Mesenchymal stem cell (in vitro differentiated cells and primary cell): Measurements from ENCODE around the gene SLC5A5.
A peak's percentile ranks its signal among the peaks of the same experiment; 100 is the strongest.

Experiments
- DNase-seq: peaks from one replicate; pipeline ENCODE4 v3.0.0-alpha.2; 2013
- H2AFZ ChIP-seq: one replicate; pipeline ENCODE4 v1.6.1; 2013; ENCODE audit warnings: low read depth, mild to moderate bottlenecking, control low read depth, inconsistent platforms, low read length, moderate library complexity
- H2AK5ac ChIP-seq: 2 replicates; pipeline ENCODE4 v1.6.1; 2013; ENCODE audit warnings: low read length, moderate library complexity, mild to moderate bottlenecking, inconsistent platforms; ENCODE audit not compliant: severe bottlenecking
- H2BK120ac ChIP-seq: one replicate; pipeline ENCODE4 v1.6.1; 2013; ENCODE audit warnings: low read depth, mild to moderate bottlenecking, inconsistent platforms, low read length, moderate library complexity
- H2BK12ac ChIP-seq, 2 experiments: one replicate each; pipeline ENCODE4 v1.6.1; 2013; ENCODE audit warnings: inconsistent platforms in 2 of 2, low read length in 2 of 2, mild to moderate bottlenecking in 2 of 2, moderate library complexity in 2 of 2, control low read depth in 1 of 2
- H2BK15ac ChIP-seq: one replicate; pipeline ENCODE4 v1.6.1; 2013; ENCODE audit warnings: mild to moderate bottlenecking, low read depth, inconsistent platforms; ENCODE audit not compliant: poor library complexity, severe bottlenecking
- H2BK5ac ChIP-seq: 2 replicates; pipeline ENCODE4 v1.6.1; 2013; ENCODE audit warnings: low read depth, mild to moderate bottlenecking, low read length, control low read depth, inconsistent platforms; ENCODE audit not compliant: poor library complexity, severe bottlenecking
- H3K14ac ChIP-seq, 2 experiments: one replicate each; pipeline ENCODE4 v1.6.1; 2013; ENCODE audit warnings: inconsistent platforms in 2 of 2, low read length in 2 of 2, control low read depth in 1 of 2, mild to moderate bottlenecking in 1 of 2, moderate library complexity in 1 of 2
- H3K18ac ChIP-seq, 2 experiments: one replicate each; pipeline ENCODE4 v1.6.1; 2013; ENCODE audit warnings: inconsistent platforms in 2 of 2, low read length in 2 of 2, control low read depth in 1 of 2, low read depth in 1 of 2, mild to moderate bottlenecking in 1 of 2
- H3K23ac ChIP-seq, 2 experiments: one replicate each; pipeline ENCODE4 v1.6.1; 2013; ENCODE audit warnings: inconsistent platforms in 2 of 2, low read length in 2 of 2, mild to moderate bottlenecking in 2 of 2, moderate library complexity in 2 of 2, control low read depth in 1 of 2
- H3K27ac ChIP-seq: 2 replicates; pipeline ENCODE4 v1.5.1; 2013; ENCODE audit warnings: mild to moderate bottlenecking, moderate library complexity, low read length, control low read depth, inconsistent platforms; ENCODE audit not compliant: poor library complexity, severe bottlenecking
- H3K27me3 ChIP-seq, 2 experiments: 2 replicates each; pipeline versions ENCODE4 v1.6.1 to v1.7.0; 2013; ENCODE audit warnings: low read length in 2 of 2, mild to moderate bottlenecking in 2 of 2, moderate library complexity in 2 of 2, control low read depth in 1 of 2, inconsistent platforms in 1 of 2; ENCODE audit not compliant: control insufficient read depth in 1 of 2, insufficient read depth in 1 of 2
- H3K36me3 ChIP-seq, 2 experiments: 2 replicates each; pipeline versions ENCODE4 v1.6.1 to v1.7.0; 2013; ENCODE audit warnings: low read length in 2 of 2, control low read depth in 1 of 2, inconsistent platforms in 1 of 2, low read depth in 1 of 2, mild to moderate bottlenecking in 1 of 2; ENCODE audit not compliant: insufficient read depth in 2 of 2, control insufficient read depth in 1 of 2
- H3K4ac ChIP-seq, 2 experiments: one replicate each; pipeline ENCODE4 v1.6.1; 2013; ENCODE audit warnings: inconsistent platforms in 2 of 2, low read length in 2 of 2, mild to moderate bottlenecking in 2 of 2, moderate library complexity in 2 of 2, control low read depth in 1 of 2, low read depth in 1 of 2
- H3K4me1 ChIP-seq: 2 replicates; pipeline ENCODE4 v1.6.1; 2013; ENCODE audit warnings: low read depth, low read length, control low read depth; ENCODE audit not compliant: control insufficient read depth, insufficient read depth
- H3K4me2 ChIP-seq: 2 replicates; pipeline ENCODE4 v1.6.1; 2013; ENCODE audit warnings: low read length, mild to moderate bottlenecking, inconsistent platforms; ENCODE audit not compliant: poor library complexity, severe bottlenecking
- H3K4me3 ChIP-seq, 2 experiments: 2 replicates each; pipeline versions ENCODE4 v1.5.1 to v1.7.0; 2013; ENCODE audit warnings: low read length in 2 of 2, mild to moderate bottlenecking in 2 of 2, control low read depth in 1 of 2, low read depth in 1 of 2; ENCODE audit not compliant: insufficient read depth in 1 of 2
- H3K79me1 ChIP-seq: replicated peaks from 2 replicates; pipeline ENCODE4 v1.6.1; 2013; ENCODE audit warnings: mild to moderate bottlenecking, control low read depth, low read length, inconsistent platforms; ENCODE audit not compliant: poor library complexity, severe bottlenecking
- H3K9ac ChIP-seq: 2 replicates; pipeline ENCODE4 v1.7.0; 2013; ENCODE audit warnings: mild to moderate bottlenecking, low read length, moderate library complexity
- H3K9me3 ChIP-seq: 2 replicates; pipeline ENCODE4 v1.7.0; 2013; ENCODE audit warnings: mild to moderate bottlenecking, low read length; ENCODE audit not compliant: control insufficient read depth
- H4K8ac ChIP-seq: one replicate; pipeline ENCODE4 v1.6.1; 2013; ENCODE audit warnings: inconsistent platforms, mild to moderate bottlenecking, low read length, moderate library complexity
- H4K91ac ChIP-seq: one replicate; pipeline ENCODE4 v1.6.1; 2013; ENCODE audit warnings: mild to moderate bottlenecking, low read length, inconsistent platforms
- WGBS: methylation state at CpG from one replicate; pipeline ENCODE4 v1.1.7; 2013; ENCODE audit warnings: mixed read lengths; 5-methylcytosine and 5-hydroxymethylcytosine counted together

SLC5A5 gene

DNA sequence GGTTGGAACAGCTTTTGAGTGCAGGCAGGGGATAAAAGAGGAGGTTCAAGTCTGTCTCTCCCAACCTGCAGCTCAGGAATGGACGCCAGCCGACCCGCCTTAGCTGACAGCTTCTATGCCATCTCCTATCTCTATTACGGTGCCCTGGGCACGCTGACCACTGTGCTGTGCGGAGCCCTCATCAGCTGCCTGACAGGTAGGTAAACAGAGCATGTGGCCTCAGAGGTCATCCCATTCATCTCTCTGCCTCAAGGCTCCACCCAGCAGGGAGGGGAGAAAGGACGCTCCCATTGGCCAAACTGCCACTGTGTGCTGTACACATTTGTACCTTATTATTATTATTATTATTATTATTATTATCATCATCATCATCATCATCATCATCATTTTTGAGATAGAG is 16.5 kb downstream of the SLC5A5 start:
- no peak overlapping the region for H3K9ac ChIP-seq
- H3K36me3 ChIP-seq, result no peaks in the 10 kb centered on the region
- H4K91ac ChIP-seq, result no peak overlapping the region
- H2BK120ac ChIP-seq, result no peak overlapping the region
- H4K8ac ChIP-seq, result no peak overlapping the region
- H3K14ac ChIP-seq, result no peak overlapping the region
- no peak overlapping the region for H3K18ac ChIP-seq
- H3K27ac ChIP-seq, result no peak overlapping the region
- no peak overlapping the region for H3K23ac ChIP-seq
- H3K4ac ChIP-seq, result no peak overlapping the region
- H2AK5ac ChIP-seq, result no peak overlapping the region
- no peak overlapping the region for H2BK12ac ChIP-seq
- no peaks in the 10 kb centered on the region for H3K9me3 ChIP-seq
- H3K4me3 ChIP-seq, result no peak overlapping the region
- 83% methylated on average over 6 of the region's 7 CpGs for WGBS
- H2BK5ac ChIP-seq, result no peak overlapping the region
- H3K4me2 ChIP-seq, result no peak overlapping the region
- H3K4me1 ChIP-seq, result no peaks in the 10 kb centered on the region
- DNase-seq, result no peak
- no peaks in the 10 kb centered on the region for H3K79me1 ChIP-seq
- no peak overlapping the region for H2BK15ac ChIP-seq
- no peak overlapping the region for H2AFZ ChIP-seq
- H3K27me3 ChIP-seq, result peaks cover 8 to 35% of the 10 kb centered on the region in 2 experiments

DNA sequence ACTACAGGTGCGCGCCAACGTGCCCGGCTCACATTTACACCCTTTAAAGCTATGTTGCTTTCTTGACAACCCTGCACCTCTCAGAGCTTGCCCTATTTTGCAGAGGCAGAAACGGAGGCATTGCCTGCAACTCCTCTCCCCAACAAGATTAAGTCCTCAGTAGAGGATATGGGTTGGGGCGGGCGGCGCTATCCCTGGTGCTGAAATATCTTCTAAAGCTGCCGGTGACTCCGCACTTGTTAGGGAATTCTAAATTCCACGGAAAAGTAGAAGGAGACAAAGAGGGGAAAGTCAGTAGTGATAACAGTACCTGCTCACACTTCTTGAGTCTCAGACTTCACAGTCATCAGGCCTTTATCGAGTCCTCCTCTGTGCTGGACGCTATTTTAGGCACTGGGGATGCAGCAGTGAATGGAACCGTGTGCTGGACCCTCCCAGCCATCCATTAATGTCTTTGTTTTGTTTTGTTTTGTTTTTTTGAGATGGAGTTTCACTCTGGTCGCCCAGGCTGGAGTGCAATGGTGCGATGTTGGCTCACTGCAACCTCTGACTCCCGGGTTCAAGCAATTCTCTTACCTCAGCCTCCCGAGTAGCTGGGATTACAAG is 18.0 kb downstream of the SLC5A5 start:
- H3K14ac ChIP-seq, result no peak overlapping the region
- no peak overlapping the region for H2BK5ac ChIP-seq
- 32% methylated on average over 14 of the region's 18 CpGs for WGBS

DNA sequence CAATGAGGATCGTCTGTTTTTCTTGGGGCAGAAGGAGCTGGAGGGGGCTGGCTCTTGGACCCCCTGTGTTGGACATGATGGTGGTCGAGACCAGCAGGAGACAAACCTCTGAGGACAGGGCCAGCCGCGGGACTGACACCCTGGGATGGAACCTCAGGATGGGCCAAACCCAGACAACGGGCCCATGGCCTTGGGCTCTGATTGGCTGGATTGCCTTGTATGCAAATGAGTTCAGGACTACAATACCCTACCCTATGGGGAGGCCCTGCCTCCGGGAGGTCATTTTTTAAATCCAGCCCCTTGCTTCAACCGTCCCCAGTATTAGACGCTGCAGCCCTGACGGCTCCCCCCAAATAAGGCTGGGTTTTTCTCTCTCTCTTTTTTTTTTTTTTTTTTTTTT is 22.0 kb downstream of the SLC5A5 start:
- Histone ChIP-seq H3K4me2 (no peak overlapping the region), H3K4ac (no peak overlapping the region), H3K9ac (no peak overlapping the region), H3K14ac (no peak overlapping the region), H3K79me1 (no peaks in the 10 kb centered on the region), H3K27ac (no peak overlapping the region), H3K18ac (no peak overlapping the region), H3K4me1 (no peaks in the 10 kb centered on the region), H4K91ac (no peak overlapping the region), H4K8ac (no peak overlapping the region), H2BK15ac (no peak overlapping the region), H3K36me3 (no peaks in the 10 kb centered on the region), H2BK120ac (no peak overlapping the region), H2AK5ac (no peak overlapping the region), H2BK5ac (no peak overlapping the region), H3K27me3 (peaks cover 12 to 48% of the 10 kb centered on the region in 2 experiments), H2BK12ac (no peak overlapping the region), H3K4me3 (no peak overlapping the region), H3K23ac (no peak overlapping the region), H2AFZ (no peak overlapping the region), H3K9me3 (no peaks in the 10 kb centered on the region)
- DNase-seq, result no peak
- 83% methylated on average over 9 of the region's 9 CpGs for WGBS

More for the DNA sequence above, 18.0 kb downstream of the SLC5A5 start:
- Histone ChIP-seq H3K4me1 (no peaks in the 10 kb centered on the region), H2BK15ac (no peak overlapping the region), H3K18ac (no peak overlapping the region), H3K27me3 (peaks cover 11 to 39% of the 10 kb centered on the region in 2 experiments), H2AFZ (peak overlapping the region; percentile 0), H3K9ac (no peak overlapping the region), H2BK12ac (no peak overlapping the region), H4K91ac (no peak overlapping the region), H3K9me3 (no peaks in the 10 kb centered on the region), H3K4me3 (no peak overlapping the region), H3K23ac (no peak overlapping the region), H2BK120ac (no peak overlapping the region), H3K27ac (no peak overlapping the region), H3K79me1 (no peaks in the 10 kb centered on the region), H2AK5ac (no peak overlapping the region), H4K8ac (no peak overlapping the region), H3K4ac (no peak overlapping the region), H3K36me3 (no peaks in the 10 kb centered on the region), H3K4me2 (no peak overlapping the region)
- DNase-seq, result peak; percentile 59

- Histone ChIP-seq H2BK12ac (no peak overlapping the region), H3K9ac (no peak overlapping the region), H2BK5ac (no peak overlapping the region), H2AK5ac (no peak overlapping the region), H3K23ac (no peak overlapping the region), H3K27ac (no peak overlapping the region), H3K9me3 (peaks cover 1% of the 10 kb centered on the region), H4K91ac (no peak overlapping the region), H3K4me3 (no peak overlapping the region), H3K27me3 (peaks cover 0 to 8% of the 10 kb centered on the region in 2 experiments), H2BK15ac (no peak overlapping the region), H3K18ac (no peak overlapping the region), H3K36me3 (no peaks in the 10 kb centered on the region), H2BK120ac (no peak overlapping the region), H4K8ac (no peak overlapping the region), H3K14ac (no peak overlapping the region), H3K4me2 (no peak overlapping the region), H3K4me1 (peaks cover 2% of the 10 kb centered on the region), H3K79me1 (no peaks in the 10 kb centered on the region), H3K4ac (no peak overlapping the region), H2AFZ (no peak overlapping the region)
- DNase-seq, result peak; percentile 24
- WGBS, result 80% methylated on average over 5 of the region's 6 CpGs
Observed at GRCh38 chr19:17902701-17903100, 31.0 kb downstream of the SLC5A5 start.
